ENCODE data around the gene TNFAIP3. TPM values are rescaled to one million over a fixed set of nuclear protein-coding genes. Genes with fewer than 3 reads are reported as not detected.

Gene TNFAIP3
- total RNA-seq, 2 experiments from 2014 or later: 3,816 to 3,885 TPM

DNA sequence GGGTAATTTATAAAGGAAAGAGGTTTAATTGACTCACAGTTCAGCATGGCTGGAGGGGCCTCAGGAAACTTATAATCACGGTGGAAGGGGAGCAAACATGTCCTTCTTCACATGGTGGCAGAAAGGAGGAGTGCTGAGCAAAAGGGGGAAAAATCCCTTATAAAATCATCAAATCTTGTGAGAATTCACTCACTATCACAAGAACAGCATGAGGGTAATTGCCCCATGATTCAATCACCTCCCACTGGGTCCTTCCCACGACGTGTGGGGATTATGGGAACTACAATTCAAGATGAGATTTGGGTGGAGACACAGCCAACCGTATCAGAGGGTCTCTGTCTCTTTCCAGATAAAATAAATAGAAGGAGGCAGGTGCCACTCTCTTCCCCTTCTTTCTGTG is 48.7 kb downstream of the TNFAIP3 start:
- peaks cover 3% of the 10 kb centered on the region for H3K9me3 Mint-ChIP-seq
- ATAC-seq (ENCODE audit: poor library complexity) (no peak), DNase-seq (no peak)
- Histone ChIP-seq H3K27ac (ENCODE audit: low read depth in 1 of 2, low read length in 2 of 2) (no peak overlapping the region), H3K4me1 (ENCODE audit: insufficient read depth, low read length) (no peaks in the 10 kb centered on the region), H3K27me3 (ENCODE audit: control insufficient read depth in 1 of 2, insufficient read depth in 2 of 2, low read length in 2 of 2) (no peaks in the 10 kb centered on the region), H3K4me3 (ENCODE audit: low read length) (no peak overlapping the region), H3K9me3 (ENCODE audit: control insufficient read depth in 1 of 2, insufficient read depth in 1 of 2, low read length in 2 of 2) (no peaks in the 10 kb centered on the region), H3K36me3 (ENCODE audit: insufficient read depth, low read length) (no peaks in the 10 kb centered on the region)
- H3K27ac Mint-ChIP-seq: no peak overlapping the region
- H3K36me3 Mint-ChIP-seq (ENCODE audit: low read depth): no peaks in the 10 kb centered on the region
- intact Hi-C loops (cut with DNase I, micrococcal nuclease): no loop called here
- no peak overlapping the region for H3K4me3 Mint-ChIP-seq
- no peaks in the 10 kb centered on the region for H3K4me1 Mint-ChIP-seq (ENCODE audit: low read depth)
- TF ChIP-seq CTCF (IDR thresholded peaks at IDR 0.05): no peak
- no peaks in the 10 kb centered on the region for H3K27me3 Mint-ChIP-seq
- ChIA-PET POLR2A (no interaction called here), CTCF (interaction anchor here (0.7 kb wide), 1 partner anchor 477 kb away, joined by 5 read pairs; no protein-coding TSS in a partner anchor)

GRCh38 chr6:137917551-137918325 is 50.7 kb downstream of the TNFAIP3 start:
- H3K27ac Mint-ChIP-seq: no peak overlapping the region
- Histone ChIP-seq H3K4me1 (ENCODE audit: insufficient read depth, low read length) (no peaks in the 10 kb centered on the region), H3K4me3 (ENCODE audit: low read length) (no peak overlapping the region), H3K36me3 (ENCODE audit: insufficient read depth, low read length) (no peaks in the 10 kb centered on the region), H3K27me3 (ENCODE audit: control insufficient read depth in 1 of 2, insufficient read depth in 2 of 2, low read length in 2 of 2) (no peaks in the 10 kb centered on the region), H3K27ac (ENCODE audit: low read depth in 1 of 2, low read length in 2 of 2) (no peak overlapping the region), H3K9me3 (ENCODE audit: control insufficient read depth in 1 of 2, insufficient read depth in 1 of 2, low read length in 2 of 2) (no peaks in the 10 kb centered on the region)
- ATAC-seq (ENCODE audit: poor library complexity): no peak
- DNase-seq: no peak
- H3K36me3 Mint-ChIP-seq (ENCODE audit: low read depth): no peaks in the 10 kb centered on the region
- ChIA-PET CTCF (no interaction called here), POLR2A (no interaction called here)
- no peaks in the 10 kb centered on the region for H3K4me1 Mint-ChIP-seq (ENCODE audit: low read depth)
- no peak for TF ChIP-seq CTCF (IDR thresholded peaks at IDR 0.05)
- peaks cover 3% of the 10 kb centered on the region for H3K9me3 Mint-ChIP-seq
- H3K27me3 Mint-ChIP-seq: no peaks in the 10 kb centered on the region
- intact Hi-C loops (cut with DNase I, micrococcal nuclease): no loop called here
- H3K4me3 Mint-ChIP-seq: no peak overlapping the region

DNA sequence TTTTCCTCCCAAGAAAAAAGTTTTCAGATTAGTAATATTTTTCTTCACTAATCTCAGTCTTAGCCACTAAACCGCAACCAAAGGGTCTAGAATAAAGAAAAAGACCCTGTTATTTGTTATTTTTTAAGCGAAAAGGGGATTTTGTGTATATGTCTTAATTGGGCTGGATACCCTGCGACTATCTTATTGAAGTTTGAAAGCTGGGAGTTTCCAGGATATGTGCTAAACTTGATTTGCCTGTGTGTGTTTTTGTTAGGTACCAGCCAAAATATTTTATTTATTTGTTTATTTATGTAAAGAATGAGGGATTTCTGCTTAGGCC is 52.4 kb downstream of the TNFAIP3 start:
- H3K27me3 Mint-ChIP-seq: no peaks in the 10 kb centered on the region
- no peak for TF ChIP-seq CTCF (IDR thresholded peaks at IDR 0.05)
- H3K9me3 ChIP-seq (ENCODE audit: control insufficient read depth in 1 of 2, insufficient read depth in 1 of 2, low read length in 2 of 2): no peaks in the 10 kb centered on the region
- H3K4me1 ChIP-seq (ENCODE audit: insufficient read depth, low read length): no peaks in the 10 kb centered on the region
- H3K4me3 ChIP-seq (ENCODE audit: low read length): no peak overlapping the region
- ChIA-PET CTCF (no interaction called here), POLR2A (no interaction called here)
- no peaks in the 10 kb centered on the region for H3K9me3 Mint-ChIP-seq
- H3K36me3 ChIP-seq (ENCODE audit: insufficient read depth, low read length): no peaks in the 10 kb centered on the region
- no peaks in the 10 kb centered on the region for H3K36me3 Mint-ChIP-seq (ENCODE audit: low read depth)
- no peak overlapping the region for H3K4me3 Mint-ChIP-seq
- ATAC-seq (ENCODE audit: poor library complexity) (no peak), DNase-seq (no peak)
- H3K4me1 Mint-ChIP-seq (ENCODE audit: low read depth): no peaks in the 10 kb centered on the region
- H3K27ac ChIP-seq (ENCODE audit: low read depth in 1 of 2, low read length in 2 of 2): no peak overlapping the region
- intact Hi-C loops (cut with DNase I, micrococcal nuclease): no loop called here
- no peak overlapping the region for H3K27ac Mint-ChIP-seq
- no peaks in the 10 kb centered on the region for H3K27me3 ChIP-seq (ENCODE audit: control insufficient read depth in 1 of 2, insufficient read depth in 2 of 2, low read length in 2 of 2)

Measured in CD4-positive, alpha-beta T cell (primary cell).